ENCODE results near the gene GPR84. TPM values are rescaled to one million over a fixed set of nuclear protein-coding genes. Genes with fewer than 3 reads are reported as not detected.
A peak's percentile ranks its signal among the peaks of the same experiment; 100 is the strongest.

GPR84 gene
- total and polyA plus RNA-seq, 12 donors: 0.18 to 6.8 (median 1.2) TPM; not detected in 1

GRCh38 chr12:54384591-54385041, 20.3 kb upstream of the GPR84 start, which contains the start of gene ZNF385A:
Gene ZNF385A, minus strand, starts transcription at chr12:54384733. Its CDS starts 219 bp downstream, at chr12:54384514.
- no peaks in the 10 kb centered on the region for H3K36me3 ChIP-seq (replicated peaks in 1 of 2)
- H3K4me1 ChIP-seq (replicated peaks in 1 of 2): peaks cover 6 to 9% of the 10 kb centered on the region in 2 donors
- TF ChIP-seq POLR2A (IDR thresholded peaks at IDR 0.05): no peak
- TF ChIP-seq, protein P1, sequence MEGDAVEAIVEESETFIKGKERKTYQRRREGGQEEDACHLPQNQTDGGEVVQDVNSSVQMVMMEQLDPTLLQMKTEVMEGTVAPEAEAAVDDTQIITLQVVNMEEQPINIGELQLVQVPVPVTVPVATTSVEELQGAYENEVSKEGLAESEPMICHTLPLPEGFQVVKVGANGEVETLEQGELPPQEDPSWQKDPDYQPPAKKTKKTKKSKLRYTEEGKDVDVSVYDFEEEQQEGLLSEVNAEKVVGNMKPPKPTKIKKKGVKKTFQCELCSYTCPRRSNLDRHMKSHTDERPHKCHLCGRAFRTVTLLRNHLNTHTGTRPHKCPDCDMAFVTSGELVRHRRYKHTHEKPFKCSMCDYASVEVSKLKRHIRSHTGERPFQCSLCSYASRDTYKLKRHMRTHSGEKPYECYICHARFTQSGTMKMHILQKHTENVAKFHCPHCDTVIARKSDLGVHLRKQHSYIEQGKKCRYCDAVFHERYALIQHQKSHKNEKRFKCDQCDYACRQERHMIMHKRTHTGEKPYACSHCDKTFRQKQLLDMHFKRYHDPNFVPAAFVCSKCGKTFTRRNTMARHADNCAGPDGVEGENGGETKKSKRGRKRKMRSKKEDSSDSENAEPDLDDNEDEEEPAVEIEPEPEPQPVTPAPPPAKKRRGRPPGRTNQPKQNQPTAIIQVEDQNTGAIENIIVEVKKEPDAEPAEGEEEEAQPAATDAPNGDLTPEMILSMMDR (IDR thresholded peaks at IDR 0.05): no peak
- no peaks in the 10 kb centered on the region for H3K27me3 ChIP-seq
- intact Hi-C loops (cut with DNase I): no loop called here
- H3K9me3 ChIP-seq (replicated peaks in 1 of 3): no peaks in the 10 kb centered on the region
- DNase-seq: peak in 2 of 7 donors; percentile 49 to 51
- peak within 1 kb of the TSS in 3 of 5 donors; percentile 27 to 81 (median 47) for H3K27ac ChIP-seq
- no peak within 1 kb of the TSS for H3K4me3 ChIP-seq
- WGBS, 4 donors: 82 to 100% (median 85%) methylated on average over 1 of the region's 1 CpG; no CpG with 5 or more reads in 1 of the 4 donors

GRCh38 chr12:54383041-54383609, 18.8 kb upstream of the GPR84 start:
- H3K27ac ChIP-seq: peak overlapping the region in 1 of 5 donors; percentile 81
- no peaks in the 10 kb centered on the region for H3K9me3 ChIP-seq (replicated peaks in 1 of 3)
- WGBS, 4 donors: 73 to 88% (median 83%) methylated on average over 3 of the region's 3 CpGs

GRCh38 chr12:54381136-54381535, 16.9 kb upstream of the GPR84 start:
- TF ChIP-seq, protein P1 (IDR thresholded peaks at IDR 0.05): no peak
- no peak for TF ChIP-seq POLR2A (IDR thresholded peaks at IDR 0.05)
- H3K4me1 ChIP-seq (replicated peaks in 1 of 2): peaks cover 13 to 18% of the 10 kb centered on the region in 2 donors
- 86 to 93% (median 89%) methylated on average over 4 of the region's 4 CpGs for WGBS, 4 donors
- H3K4me3 ChIP-seq: no peak overlapping the region
- H3K27ac ChIP-seq: no peak overlapping the region
- H3K9me3 ChIP-seq (replicated peaks in 1 of 3): no peaks in the 10 kb centered on the region
- no peaks in the 10 kb centered on the region for H3K36me3 ChIP-seq (replicated peaks in 1 of 2)
- no peaks in the 10 kb centered on the region for H3K27me3 ChIP-seq
- DNase-seq: no peak
- intact Hi-C loops (cut with DNase I): no loop called here

More at GRCh38 chr12:54383041-54383609, 18.8 kb upstream of the GPR84 start:
- H3K36me3 ChIP-seq (replicated peaks in 1 of 2): no peaks in the 10 kb centered on the region
- no peak overlapping the region for H3K4me3 ChIP-seq
- H3K27me3 ChIP-seq: no peaks in the 10 kb centered on the region
- TF ChIP-seq, protein P1 (IDR thresholded peaks at IDR 0.05): no peak
- no peak for TF ChIP-seq POLR2A (IDR thresholded peaks at IDR 0.05)
- H3K4me1 ChIP-seq (replicated peaks in 1 of 2): peaks cover 13 to 17% of the 10 kb centered on the region in 2 donors
- intact Hi-C loops (cut with DNase I): no loop called here
- peak in 2 of 7 donors; percentile 42 to 55 for DNase-seq

DNA sequence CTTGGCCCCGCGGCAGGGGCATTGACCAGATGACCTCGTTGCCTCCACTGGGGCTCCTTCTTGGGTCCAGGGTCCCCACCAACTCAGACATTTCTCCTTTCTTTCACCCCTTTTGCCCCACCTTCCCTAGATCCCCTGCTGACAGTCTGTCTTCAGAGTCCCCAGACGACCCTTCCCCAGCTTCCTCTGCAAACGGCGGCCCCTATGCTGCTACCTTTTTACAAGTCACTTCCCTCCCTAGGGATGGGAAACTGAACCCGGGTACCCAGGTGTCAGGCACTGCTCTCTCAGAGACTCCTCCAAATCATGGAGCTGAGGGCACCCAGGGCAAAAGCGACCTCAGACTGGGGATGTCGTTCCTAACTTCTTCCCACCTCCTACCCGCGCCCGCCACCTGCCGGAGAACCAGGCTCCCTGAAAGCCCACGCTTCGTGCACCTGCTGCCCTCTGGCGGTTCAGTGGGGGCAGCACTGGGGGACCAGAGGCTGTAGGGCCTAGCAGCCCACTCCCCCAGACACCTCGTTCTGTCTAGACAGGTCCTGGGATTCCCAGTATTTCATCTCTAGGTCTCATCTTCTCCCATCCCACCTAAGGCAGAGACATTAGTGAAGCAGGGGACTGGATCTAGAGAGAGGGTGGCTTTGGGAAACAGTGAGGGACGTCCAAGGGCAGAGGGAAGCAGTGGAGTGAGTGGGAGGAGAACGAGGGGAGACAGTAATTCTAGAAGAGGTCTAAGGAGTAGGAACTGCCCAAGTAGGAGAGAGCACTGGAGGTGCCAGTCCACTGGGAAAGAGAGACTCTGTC, 15.3 kb upstream of the GPR84 start:
- H3K27me3 ChIP-seq: no peaks in the 10 kb centered on the region
- H3K36me3 ChIP-seq (replicated peaks in 1 of 2): no peaks in the 10 kb centered on the region
- TF ChIP-seq, protein P1 (IDR thresholded peaks at IDR 0.05): peak; percentile 99 to 100 (median 100)
- peak in 1 of 2 donors; percentile 18 for TF ChIP-seq POLR2A (IDR thresholded peaks at IDR 0.05)
- no peaks in the 10 kb centered on the region for H3K9me3 ChIP-seq (replicated peaks in 1 of 3)
- intact Hi-C loops (cut with DNase I): no loop called here
- peak; percentile 90 to 95 (median 93) for DNase-seq
- H3K27ac ChIP-seq: peak overlapping the region in 4 of 5 donors; percentile 24 to 77 (median 45)
- WGBS, 4 donors: 7 to 10% (median 9%) methylated on average over 19 of the region's 19 CpGs
- peaks cover 5 to 14% of the 10 kb centered on the region in 2 donors for H3K4me1 ChIP-seq (replicated peaks in 1 of 2)
- peak overlapping the region in 1 of 4 donors; percentile 67 for H3K4me3 ChIP-seq

All from adrenal gland (tissue), 12 donors.